T-helper 1 cell treated with Interleukin-12 subunit alpha and Interleukin-12 subunit beta and Interleukin-4 antibody, amounts not matched to agents 30 ng/mL and 1 ng/mL, for 36 hours (primary cell): ENCODE measurements around the gene CHID1. TPM values are rescaled to one million over a fixed set of nuclear protein-coding genes. Genes with fewer than 3 reads are reported as not detected.

Experiments used
- intact Hi-C: fragments of 100-400 bp; cut with micrococcal nuclease; formaldehyde crosslinking; loops from one replicate; pipeline ENCODE4 v1.15.1; 2024
- total RNA-seq: library from RNA; stranded (reverse); gene quantifications from 2 replicates; pipeline ENCODE4 v1.2.3, GENCODE V29; 2022

CHID1 gene
- total RNA-seq, 1 donor from 2014 or later = 53.4 TPM

DNA sequence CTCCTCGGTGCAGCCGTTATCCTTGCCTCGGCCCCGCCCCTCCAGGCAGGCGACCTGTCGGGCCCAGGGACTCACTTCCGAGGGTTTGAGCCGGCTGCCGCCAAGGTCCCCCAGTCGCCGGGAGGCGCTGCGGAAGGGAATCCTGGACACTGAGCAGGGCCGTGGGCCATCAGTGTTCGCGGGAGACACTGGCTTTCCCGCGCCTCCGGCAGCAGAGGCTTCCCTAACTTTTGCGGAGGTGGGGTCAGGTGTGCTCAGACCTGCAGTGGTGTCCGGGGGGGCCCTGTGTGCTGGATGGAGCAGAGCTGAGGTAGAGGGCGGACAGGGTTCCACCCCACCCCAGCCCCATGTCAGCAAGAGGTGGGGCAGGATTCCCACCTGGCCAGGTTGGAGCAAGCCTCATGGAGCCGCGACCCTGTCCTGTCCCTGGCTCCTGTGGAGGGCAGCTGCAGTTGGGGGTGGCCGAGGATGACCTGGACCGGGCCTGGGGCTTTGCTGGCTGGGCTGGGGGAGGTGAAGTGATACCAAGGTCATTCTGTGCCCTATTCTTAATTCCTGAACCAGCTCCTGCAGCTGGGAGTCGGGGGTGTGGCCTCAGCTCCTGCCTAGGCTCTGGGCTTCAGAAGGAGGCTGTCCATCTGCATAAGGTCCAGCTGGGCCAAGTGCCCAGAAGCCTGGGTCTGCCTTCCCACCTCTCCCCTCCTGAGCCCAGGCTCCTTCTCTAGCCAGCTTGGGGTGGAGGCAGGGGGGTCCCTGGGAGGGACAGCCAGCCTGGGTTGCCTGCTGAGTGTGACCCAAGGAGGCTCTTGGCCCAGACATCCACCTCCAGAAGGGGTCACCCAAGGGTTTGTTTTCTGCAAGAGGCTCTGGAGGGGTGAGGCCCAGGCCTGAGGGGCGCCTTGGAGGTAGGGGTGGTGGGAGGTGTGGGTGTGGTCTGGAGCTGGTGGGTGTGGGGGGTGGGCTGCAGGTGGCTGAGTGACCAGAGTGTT is 59.5 kb downstream of the CHID1 start:
- intact Hi-C loops = no loop called here

DNA sequence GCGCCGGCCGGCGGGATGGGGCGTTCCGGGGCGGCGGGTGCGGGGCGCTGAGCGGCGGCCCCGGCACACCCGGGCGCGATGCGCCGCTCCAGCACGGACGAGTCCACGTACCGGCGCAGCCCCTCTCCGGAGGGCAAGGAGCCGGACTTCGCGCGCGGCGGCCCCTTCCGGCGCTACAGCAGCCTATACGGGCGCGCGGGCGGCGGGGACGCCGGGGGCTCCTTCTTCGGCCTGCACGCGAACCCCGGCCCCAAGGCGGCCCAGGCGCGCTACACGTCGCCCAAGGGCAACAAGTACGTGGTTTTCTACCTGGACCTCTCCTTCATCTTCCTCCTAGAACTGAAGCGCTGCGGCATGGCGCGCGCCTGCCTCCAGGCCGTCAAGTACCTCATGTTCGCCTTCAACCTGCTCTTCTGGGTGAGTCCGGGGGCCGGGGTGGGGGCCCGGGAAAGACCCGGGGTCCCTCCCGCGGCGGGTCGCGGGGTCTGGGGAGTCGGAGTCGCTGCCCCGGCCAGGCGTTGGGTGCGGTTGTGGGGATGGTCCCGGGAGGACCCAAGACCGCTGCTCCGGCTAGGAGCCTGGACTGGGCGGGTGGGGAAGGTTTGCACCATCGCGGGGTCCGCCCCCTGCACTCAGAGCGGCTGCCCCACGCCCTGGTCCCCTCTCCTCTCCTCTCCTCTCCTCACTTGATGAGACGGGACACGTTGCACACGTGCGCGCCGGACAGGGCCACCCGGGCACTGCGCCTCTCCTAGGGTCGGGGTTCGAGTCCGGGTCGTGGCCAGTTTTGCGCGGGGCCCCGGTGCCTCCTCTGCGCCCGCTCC is 60.4 kb downstream of the CHID1 start:
- intact Hi-C loops = loop anchor here (5.0 kb wide), 1 partner anchor 127 kb away; no protein-coding TSS in a partner anchor

DNA sequence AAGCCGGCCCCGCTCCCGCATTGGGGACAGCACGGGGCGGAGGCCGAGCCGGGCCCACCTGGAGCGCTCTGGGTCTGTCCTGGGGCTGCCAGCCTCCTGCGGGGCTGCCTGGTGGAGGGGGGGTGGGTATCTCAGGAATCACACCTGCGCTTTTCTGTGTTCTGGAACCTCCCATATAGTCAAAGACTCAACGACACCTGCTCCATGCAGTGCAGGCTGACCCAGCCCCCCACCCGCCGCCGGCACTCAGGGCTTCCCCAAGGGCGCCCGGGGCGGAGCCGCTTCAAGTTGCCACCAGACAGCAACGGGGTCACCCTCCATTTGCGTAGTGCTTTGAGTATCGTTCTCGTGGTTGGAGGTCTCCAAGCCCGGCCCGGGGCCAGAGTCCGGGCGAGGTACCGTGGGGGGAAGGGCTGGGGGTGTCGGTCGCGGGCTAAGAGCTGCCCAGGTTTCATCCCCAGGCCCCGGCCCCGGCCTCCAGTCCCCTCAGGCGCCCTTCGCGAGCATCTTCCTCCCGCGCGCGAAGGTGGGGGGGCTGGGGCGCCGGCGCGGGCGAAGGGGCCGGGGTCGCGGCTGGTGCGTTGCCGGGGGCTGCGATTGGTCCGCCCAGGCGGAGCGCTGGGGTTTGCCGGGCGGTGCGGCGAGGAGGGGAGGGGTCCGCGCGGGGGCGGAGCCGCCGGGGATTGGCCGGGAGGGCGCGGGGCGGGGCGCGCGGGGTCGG is 61.3 kb downstream of the CHID1 start:
- intact Hi-C loops = loop anchor here (5.0 kb wide), 1 partner anchor 128 kb away; no protein-coding TSS in a partner anchor

DNA sequence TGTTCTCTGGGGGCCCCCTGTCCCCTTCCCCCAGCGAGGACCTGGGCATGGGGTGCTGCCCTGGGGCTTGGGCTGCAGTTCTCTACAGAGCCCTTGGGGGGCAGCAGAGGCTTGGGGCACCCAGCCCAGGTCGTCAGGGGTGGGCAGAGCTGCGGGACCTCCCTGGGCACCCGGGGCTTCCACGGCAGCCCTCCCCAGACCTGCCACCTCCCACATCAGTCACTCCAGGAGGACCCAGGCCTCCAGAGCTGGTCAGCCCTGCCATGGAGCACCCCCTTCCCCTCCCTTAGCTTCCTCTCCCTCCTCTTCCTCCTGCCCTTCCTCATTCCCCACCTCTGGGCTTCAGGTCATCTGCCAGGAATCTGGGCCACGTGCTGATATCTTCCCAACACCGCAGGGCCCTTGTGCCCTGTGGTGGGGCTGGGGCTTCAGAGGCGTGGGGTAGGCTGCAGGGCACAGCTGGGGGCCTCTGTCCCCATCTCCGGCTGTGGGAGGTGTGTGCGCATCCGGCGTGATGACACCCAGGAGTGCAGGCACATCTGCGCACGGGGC is 62.2 kb downstream of the CHID1 start:
- intact Hi-C loops = loop anchor here (5.0 kb wide), 1 partner anchor 129 kb away; no protein-coding TSS in a partner anchor

DNA sequence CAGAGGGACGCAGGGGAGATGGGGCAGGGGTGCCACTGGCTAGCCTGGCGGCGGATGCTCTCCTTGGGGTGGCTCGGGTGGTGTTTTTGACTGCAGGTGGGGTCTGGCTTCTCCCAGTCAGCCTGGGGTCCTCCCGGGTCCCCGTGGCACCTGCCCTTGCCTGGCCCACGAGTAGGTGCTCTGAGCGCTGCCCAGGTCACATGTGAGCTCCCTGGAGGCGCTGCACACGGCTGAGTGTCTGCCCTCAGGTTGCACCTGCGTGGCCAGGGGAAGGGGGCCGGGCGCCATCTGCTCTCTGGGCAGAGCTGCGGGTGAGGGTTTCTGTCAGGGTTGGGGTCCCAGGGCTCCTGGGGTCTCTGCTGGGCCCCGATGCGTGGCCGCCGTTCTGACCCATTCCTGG is 62.7 kb downstream of the CHID1 start:
- intact Hi-C loops = loop anchor here (5.0 kb wide), 1 partner anchor 129 kb away; no protein-coding TSS in a partner anchor

DNA sequence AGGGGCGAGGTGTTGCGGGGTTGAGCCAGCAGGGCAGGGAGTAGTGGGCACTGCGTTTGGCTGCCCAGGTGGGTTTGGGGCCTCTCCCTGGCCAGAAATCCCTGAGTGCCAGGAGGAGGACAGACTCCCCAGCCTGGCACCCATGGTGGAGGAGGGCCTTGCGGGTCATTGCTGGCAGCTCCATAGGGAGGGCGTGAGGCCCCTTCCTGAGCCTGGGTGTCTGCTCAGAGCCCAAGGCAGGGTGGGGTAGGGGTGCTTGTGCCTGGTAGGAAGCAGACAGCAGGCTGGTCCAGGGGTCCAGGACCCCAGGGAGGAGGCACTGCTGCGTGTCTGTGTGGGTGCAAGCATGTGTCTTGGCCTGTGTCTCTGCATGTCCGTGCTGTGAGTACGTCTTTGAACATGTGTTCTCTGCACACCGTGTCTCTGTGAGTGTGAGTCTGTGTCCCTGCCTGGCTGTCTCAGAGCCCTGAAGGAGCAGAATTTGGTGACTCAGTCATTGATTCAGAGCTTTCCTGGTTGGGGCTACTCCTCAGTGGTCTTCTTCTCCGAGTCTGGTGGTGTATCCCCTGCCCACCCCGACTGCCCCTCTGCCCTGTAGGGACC is 64.0 kb downstream of the CHID1 start:
- intact Hi-C loops = loop anchor here (5.0 kb wide), 1 partner anchor 131 kb away; no protein-coding TSS in a partner anchor

DNA sequence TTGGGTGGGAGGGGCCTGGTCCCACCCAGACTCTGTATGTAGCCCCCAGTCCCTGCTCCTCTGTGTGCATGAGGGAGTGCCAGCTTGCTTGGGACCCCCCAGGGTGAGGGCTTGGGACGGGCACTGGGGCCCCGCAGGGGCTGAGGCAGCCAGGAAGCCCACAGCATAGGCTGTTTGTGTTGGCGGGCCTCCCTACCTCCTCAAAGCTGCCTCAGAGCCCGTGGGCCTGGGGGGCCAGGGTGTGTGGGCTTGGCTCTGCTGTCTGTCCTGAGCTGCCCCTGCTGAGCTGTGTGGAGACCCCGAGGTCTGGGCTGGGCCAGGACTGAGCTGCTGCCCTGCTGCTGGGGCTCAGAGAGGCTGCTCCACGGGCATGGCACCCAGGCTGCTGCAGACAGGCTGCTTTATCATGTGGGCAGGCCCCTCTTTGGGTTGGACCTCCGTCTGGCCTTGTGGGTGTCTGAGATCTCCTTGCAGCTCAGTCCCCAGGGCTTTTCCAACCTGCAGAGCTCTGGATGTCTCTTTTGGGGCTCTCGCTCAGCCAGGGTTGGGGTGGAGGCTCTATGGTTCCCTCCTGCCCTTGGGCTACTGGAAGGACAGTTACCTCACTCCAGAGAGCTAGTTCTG is 64.6 kb downstream of the CHID1 start:
- intact Hi-C loops = loop anchor here (5.0 kb wide), 1 partner anchor 131 kb away; no protein-coding TSS in a partner anchor

DNA sequence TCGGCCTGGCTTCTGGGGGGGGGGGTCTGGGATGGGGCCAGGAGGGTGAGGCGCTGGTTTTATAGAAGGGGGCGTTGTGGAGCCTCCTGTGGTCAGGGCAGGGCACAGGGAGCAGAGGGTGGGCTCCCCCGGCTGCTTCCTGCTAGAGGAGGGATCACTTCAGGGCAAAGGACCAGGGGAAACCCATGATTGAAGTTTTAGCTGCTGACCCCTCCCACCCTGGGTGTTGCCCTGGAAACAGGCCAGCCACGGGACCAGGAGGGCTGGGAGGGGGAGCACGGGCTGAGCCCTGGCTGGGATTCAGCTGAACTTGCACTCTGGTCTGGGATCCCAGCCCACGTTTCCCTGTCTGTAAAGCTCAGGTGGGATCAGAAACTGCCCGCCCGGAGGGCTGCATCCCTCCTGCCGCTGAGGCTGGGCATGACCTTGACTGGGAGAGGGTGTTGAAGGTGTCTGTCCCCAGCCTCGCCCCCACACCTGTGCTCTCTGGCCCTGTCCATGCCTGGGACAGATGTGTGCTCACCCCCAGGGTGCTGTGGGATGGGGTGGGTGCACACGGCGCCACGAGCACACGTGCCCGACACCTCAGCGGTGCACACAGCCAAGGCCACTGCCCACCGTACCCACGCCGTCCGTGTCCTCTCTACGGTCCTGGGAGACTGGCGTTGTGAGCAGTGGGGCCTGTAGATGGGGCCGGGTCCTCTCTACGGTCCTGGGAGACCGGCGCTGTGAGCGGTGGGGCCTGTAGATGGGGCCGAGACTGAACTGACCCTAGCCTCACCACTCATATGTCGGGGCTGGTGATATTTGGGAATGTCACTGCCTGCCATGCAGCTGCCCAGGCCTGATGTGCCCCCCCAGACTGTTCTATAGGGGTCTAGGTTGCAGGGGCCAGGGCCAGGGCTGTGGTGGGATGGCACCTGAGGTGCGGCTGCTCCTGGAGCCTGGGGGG is 65.6 kb downstream of the CHID1 start:
- intact Hi-C loops = loop anchor here (5.0 kb wide), 1 partner anchor 132 kb away; no protein-coding TSS in a partner anchor

DNA sequence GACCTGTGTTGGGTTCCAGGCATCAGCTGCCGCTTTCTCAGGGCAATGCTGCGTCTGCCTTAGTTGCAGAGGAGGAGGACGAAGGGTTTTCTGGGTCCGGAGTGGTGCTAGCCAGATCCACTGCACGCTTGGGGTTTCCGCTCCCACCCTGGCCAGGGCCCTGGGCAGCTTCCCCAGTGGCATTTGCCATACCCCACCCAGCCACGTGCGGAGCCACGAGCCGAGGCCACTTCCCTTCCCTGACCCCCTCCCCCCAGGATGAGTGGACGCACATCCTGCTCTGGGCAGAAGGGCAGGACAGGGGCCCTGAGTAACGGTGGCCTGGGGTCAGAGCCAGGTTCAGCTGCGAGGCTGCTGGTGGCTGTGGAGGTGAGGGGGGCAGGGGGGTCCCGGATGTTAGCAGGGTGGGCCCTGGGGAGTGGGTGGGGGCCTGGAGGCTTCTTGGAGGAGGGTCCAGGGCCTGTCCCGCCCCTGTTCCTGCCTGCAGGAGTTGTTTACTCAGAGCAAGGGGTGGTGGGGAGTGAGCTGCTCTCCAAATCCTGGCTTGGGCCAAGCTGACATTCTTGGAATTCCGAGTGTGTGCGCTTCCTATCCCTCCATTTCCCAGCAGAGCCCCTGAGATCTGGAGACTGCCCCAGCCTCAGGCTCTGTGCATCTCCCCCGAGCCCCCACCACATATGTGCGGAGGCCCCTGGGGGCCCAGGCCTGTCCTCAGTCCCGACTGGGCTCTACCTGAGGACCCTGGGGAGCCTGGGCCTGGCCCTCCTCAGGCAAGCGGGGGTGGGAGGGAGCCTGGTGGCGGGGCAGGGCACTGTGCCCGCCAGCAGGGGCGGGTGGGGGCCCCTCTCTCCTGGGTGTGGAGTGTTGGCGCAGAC is 66.6 kb downstream of the CHID1 start:
- intact Hi-C loops = loop anchor here (2.0 kb wide), 1 partner anchor 81 kb away; the partner anchor contains the start of gene AP2A2

DNA sequence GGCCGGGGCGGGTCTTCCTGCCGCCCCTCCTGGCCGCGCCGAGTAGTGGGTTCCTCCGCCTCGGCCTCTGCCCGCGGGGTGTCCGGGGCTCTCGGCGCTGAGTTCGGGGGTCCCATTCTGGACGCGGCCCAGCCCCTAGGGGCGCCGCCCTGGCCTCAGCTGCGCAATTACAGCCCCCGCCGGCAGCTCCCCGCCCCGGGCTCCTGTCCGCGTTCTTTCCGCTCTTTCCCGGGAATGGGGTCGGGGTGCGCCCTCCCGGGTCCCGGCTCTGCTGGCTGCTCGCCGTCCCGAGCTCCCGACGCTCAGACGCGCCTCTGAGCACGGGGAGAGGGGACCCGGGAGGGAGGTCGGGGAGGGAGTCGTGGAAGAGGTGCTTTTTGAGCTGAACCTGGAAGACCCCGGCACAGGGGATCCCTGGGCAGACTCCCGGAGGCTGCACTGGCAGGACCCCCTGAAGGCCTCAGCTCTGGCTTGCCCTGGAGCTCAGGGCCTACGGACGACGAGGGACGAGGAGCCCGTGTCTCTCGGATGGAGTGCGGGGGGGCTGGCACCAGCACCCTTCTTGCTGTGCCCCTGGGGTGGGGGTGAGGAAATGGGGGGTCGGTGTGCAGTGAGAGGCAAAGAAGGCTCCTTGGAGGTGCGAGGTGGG is 67.4 kb downstream of the CHID1 start:
- intact Hi-C loops = loop anchor here (2.0 kb wide), 1 partner anchor 82 kb away; the partner anchor contains the start of gene AP2A2

DNA sequence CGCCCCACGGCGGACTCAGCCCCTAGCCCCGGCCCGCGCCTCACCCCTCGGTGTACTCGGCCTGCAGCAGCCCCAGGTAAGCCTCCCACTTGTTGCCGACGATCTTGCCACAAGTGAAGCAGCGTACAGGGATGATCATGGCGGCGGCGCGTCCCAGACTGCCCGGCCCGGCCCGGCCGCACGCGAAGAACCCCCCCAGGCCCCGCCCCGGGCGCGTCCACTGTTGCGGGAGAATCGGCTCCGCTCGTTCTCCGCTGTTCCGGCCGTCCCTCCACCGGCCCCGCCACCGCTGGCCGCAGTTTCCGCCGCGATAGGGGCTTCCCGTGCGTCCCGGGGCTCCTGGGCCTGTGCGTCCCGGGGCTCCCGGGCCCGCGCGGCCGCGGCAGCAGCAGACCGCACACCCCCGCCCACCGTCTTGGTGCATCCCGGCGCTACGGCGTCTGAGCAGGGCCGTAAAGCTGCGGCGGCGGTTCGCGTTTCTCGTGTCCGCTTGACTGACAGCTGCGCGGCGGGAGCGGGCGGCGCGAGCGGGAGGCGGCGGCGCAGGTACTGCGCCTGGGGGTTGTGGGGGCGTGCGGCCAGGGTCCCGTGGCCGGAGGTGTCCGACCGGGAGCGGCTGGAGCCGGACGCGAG is 68.1 kb downstream of the CHID1 start, which contains the start of the genes POLR2L and TSPAN4:
POLR2L (minus strand) TSS at position 160 of the 633 bp plus-strand sequence; CDS start at position 139, 21 bp downstream.
TSPAN4 (plus strand) TSS at position 483 of the 633 bp plus-strand sequence. CDS start 7,453 bp downstream, outside the sequence.
- intact Hi-C loops = loop anchor here (1.0 to 2.0 kb wide), 5 partner anchors 10 to 82 kb away; partner anchors contain the start of genes AP2A2, CD151 and RPLP2

DNA sequence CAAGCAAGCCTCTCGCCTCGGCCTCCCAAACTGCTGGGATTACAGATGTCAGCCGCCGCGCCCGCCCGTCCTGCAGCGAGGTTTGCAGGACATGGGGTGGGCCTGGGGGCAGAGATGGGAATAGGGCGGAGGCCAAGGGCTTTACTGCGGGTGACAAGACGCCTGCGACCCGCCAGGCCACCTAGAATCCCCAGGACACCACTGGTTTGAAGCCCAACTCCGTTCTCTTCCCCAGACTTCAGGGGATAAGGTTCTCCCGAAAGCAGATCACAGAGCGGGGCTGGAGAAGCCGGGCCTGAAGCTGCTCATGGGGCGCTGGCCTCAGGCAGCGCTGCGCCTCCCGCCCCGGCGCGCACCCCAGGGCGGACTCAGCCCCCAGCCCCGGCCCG is 68.6 kb downstream of the CHID1 start:
- intact Hi-C loops = loop anchor here (1.0 to 2.0 kb wide), 5 partner anchors 10 to 83 kb away; partner anchors contain the start of genes AP2A2, CD151 and RPLP2

DNA sequence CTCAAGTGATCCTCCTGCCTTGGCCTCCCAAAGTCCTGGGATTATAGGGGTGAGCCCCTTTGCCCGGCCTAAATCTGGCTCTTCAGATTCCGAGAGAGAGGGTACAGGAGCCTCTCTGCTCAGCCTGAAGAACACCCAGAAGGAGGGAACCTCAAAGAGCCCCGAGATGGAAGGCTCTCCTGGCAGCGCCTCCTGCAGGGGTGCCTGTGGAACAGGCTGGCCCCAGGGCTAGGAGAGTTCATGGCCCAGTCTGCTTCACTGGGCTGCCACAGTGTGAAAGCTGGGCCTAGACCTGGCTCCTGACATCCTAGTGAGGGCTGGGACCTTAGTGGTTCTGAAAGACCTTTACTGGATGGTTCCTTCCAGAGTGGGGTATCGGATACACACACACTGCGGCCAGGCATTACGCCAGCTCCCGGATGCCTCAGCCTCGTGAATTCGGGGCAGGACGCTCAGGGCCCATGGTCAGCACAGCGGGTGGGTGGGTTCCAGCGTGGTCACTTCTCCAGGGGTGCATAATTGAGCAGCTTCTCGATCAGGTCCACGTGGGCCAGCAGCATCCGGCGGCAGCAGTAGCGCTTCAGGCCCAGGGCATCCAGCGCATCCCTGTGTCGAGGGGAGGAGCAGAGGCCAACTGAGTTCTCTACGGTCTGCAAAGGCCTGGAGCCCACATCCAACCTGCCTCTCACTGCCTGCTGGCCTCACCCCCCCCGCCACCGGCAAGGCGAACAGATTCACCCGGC is 70.6 kb downstream of the CHID1 start:
- intact Hi-C loops = no loop called here

DNA sequence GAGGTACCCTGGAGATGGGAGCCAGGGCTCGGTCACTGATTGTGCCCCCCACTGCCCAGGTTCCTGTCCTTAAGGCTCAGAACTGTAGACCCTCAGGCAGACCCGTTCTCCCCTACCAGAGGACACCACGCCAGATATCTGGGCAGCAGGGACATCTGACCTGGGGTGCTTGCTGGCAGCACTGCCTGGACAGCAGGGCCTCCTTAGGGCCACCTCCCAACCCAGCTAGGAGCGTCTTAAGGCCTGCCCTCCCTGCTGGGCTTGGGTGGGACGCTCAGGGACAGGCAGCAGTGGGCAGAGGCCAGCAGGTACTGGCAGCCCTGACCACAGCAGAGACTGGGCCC is 71.4 kb downstream of the CHID1 start:
- intact Hi-C loops = no loop called here
